ENCODE results near the gene TWNK.

Gene TWNK

GRCh38 chr10:101021239-101021638 is 33.9 kb downstream of the TWNK start:
- TF ChIP-seq, protein P1, sequence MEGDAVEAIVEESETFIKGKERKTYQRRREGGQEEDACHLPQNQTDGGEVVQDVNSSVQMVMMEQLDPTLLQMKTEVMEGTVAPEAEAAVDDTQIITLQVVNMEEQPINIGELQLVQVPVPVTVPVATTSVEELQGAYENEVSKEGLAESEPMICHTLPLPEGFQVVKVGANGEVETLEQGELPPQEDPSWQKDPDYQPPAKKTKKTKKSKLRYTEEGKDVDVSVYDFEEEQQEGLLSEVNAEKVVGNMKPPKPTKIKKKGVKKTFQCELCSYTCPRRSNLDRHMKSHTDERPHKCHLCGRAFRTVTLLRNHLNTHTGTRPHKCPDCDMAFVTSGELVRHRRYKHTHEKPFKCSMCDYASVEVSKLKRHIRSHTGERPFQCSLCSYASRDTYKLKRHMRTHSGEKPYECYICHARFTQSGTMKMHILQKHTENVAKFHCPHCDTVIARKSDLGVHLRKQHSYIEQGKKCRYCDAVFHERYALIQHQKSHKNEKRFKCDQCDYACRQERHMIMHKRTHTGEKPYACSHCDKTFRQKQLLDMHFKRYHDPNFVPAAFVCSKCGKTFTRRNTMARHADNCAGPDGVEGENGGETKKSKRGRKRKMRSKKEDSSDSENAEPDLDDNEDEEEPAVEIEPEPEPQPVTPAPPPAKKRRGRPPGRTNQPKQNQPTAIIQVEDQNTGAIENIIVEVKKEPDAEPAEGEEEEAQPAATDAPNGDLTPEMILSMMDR (IDR thresholded peaks at IDR 0.05): no peak
- Histone ChIP-seq H3K36me3 (no peaks in the 10 kb centered on the region), H3K9me3 (no peaks in the 10 kb centered on the region), H3K27me3 (peaks cover 45% of the 10 kb centered on the region), H3K4me1 (ENCODE audit: control insufficient read depth in 1 of 2, insufficient read depth in 1 of 2, low read depth in 1 of 2, low read length in 1 of 2) (peaks cover 0 to 14% of the 10 kb centered on the region in 2 experiments), H3K4me3 (ENCODE audit: low read depth in 1 of 2, low read length in 1 of 2) (no peak overlapping the region), H3K27ac (no peak overlapping the region)

DNA sequence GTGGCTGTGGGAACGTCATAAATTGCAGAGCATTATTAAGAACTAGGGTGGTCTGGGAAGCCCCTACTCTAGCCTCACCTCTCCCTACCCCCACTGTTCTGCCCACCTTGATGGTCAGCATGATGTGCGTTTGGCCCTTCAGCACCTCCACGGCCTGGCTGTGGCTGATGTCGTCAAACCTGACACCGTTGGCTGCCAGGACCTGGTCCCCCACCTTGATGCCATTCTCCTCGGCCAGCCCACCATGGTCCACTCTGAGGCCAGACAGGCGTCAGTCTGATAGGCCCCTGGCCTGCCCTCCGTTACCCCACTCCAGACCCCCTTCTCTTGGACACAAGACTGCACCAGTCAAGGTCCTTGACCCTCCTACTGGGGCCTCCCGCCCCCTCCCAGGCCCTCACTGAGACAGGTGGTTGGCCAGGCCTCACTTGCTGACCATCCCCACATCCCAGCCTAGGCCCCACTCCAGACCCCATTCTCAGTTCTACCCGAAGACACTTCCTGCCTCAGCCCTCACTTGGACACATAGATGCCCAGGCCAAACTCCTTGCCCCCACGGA is 34.4 kb downstream of the TWNK start:
- peaks cover 40% of the 10 kb centered on the region for H3K27me3 ChIP-seq
- H3K9me3 ChIP-seq: no peaks in the 10 kb centered on the region
- no peak overlapping the region for H3K4me3 ChIP-seq (ENCODE audit: low read depth in 1 of 2, low read length in 1 of 2)
- H3K36me3 ChIP-seq: no peaks in the 10 kb centered on the region
- H3K27ac ChIP-seq: no peak overlapping the region
- H3K4me1 ChIP-seq (ENCODE audit: control insufficient read depth in 1 of 2, insufficient read depth in 1 of 2, low read depth in 1 of 2, low read length in 1 of 2): peaks cover 0 to 14% of the 10 kb centered on the region in 2 experiments
- TF ChIP-seq, protein P1 (IDR thresholded peaks at IDR 0.05): no peak

- Histone ChIP-seq H3K4me3 (ENCODE audit: low read depth in 1 of 2, low read length in 1 of 2) (no peak overlapping the region), H3K27me3 (peaks cover 32% of the 10 kb centered on the region), H3K27ac (no peak overlapping the region), H3K36me3 (no peaks in the 10 kb centered on the region), H3K4me1 (ENCODE audit: control insufficient read depth in 1 of 2, insufficient read depth in 1 of 2, low read depth in 1 of 2, low read length in 1 of 2) (peaks cover 0 to 11% of the 10 kb centered on the region in 2 experiments), H3K9me3 (no peaks in the 10 kb centered on the region)
- TF ChIP-seq, protein P1 (IDR thresholded peaks at IDR 0.05): no peak
These were observed 35.8 kb downstream of the TWNK start for GRCh38 chr10:101022967-101023705.

DNA sequence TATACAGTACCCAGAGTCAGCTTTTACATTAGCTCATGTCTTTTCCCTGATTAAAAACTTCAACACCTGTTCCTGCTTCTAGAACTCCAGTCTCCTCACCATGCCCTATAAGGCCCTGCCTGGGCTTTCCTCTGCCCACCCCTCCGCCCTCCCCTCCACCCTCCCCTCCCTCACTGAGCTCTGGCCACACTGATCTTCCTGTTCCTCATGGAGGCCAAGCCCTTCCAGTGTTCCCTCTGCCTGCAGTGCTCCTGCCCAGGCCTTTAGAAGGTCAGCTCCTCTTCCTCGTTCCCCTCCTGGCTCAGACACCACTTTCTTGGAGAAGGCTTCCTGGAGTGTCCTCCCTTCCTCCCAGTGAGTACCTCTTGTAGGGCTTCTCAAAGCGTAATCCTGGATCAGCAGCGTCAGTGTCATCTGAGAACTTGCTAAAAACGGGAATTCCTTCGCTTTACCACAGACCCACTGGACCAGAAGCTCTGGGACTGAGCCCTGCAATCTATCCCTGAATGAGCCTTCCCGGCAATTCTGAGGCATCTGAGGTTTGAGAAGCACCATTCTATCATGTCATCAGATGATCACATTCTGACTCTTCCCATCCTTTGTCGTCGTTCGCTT is 39.9 kb downstream of the TWNK start:
- TF ChIP-seq, protein P1 (IDR thresholded peaks at IDR 0.05): no peak

GRCh38 chr10:101028446-101029337 is 41.3 kb downstream of the TWNK start:
- TF ChIP-seq, protein P1 (IDR thresholded peaks at IDR 0.05): no peak
- peaks cover 61% of the 10 kb centered on the region for H3K27me3 ChIP-seq
- no peaks in the 10 kb centered on the region for H3K9me3 ChIP-seq
- H3K27ac ChIP-seq: no peak overlapping the region
- no peak overlapping the region for H3K4me3 ChIP-seq (ENCODE audit: low read depth in 1 of 2, low read length in 1 of 2)
- peaks cover 15 to 19% of the 10 kb centered on the region in 2 experiments for H3K4me1 ChIP-seq (ENCODE audit: control insufficient read depth in 1 of 2, insufficient read depth in 1 of 2, low read depth in 1 of 2, low read length in 1 of 2)
- H3K36me3 ChIP-seq: no peaks in the 10 kb centered on the region

More for the DNA sequence above, 39.9 kb downstream of the TWNK start:
- H3K9me3 ChIP-seq: no peaks in the 10 kb centered on the region
- H3K4me3 ChIP-seq (ENCODE audit: low read depth in 1 of 2, low read length in 1 of 2): no peak overlapping the region
- no peak overlapping the region for H3K27ac ChIP-seq
- H3K36me3 ChIP-seq: no peaks in the 10 kb centered on the region
- peaks cover 9 to 14% of the 10 kb centered on the region in 2 experiments for H3K4me1 ChIP-seq (ENCODE audit: control insufficient read depth in 1 of 2, insufficient read depth in 1 of 2, low read depth in 1 of 2, low read length in 1 of 2)
- H3K27me3 ChIP-seq: peaks cover 47% of the 10 kb centered on the region

Data from neutrophil (primary cell).